PC-3 (cell line): ENCODE measurements around the gene SVOP. TPM values are rescaled to one million over a fixed set of nuclear protein-coding genes. Genes with fewer than 3 reads are reported as not detected.
A peak's percentile ranks its signal among the peaks of the same experiment; 100 is the strongest.

Experiments used
- ATAC-seq: fragments of 200-7000 bp; cut with Tn5 transposase; 2 replicates; pipeline ENCODE4 v1.9.1; 2020; ENCODE audit warnings: mild to moderate bottlenecking, moderate library complexity
- BruUV-seq: library from RNA; stranded (reverse); fragments of 400-500 nt; replicated peaks from 2 replicates; lab custom pipeline; 2021; lab: Mats Ljungman, UMichigan
- CTCF ChIA-PET: fragments of 300-600 bp; sonication (Branson Sonifier 250); formaldehyde crosslinking; loops from one replicate; lab custom pipeline; 2022; ENCODE audit warnings: antibody characterized with exemption; lab: Charles Lee
- POLR2A ChIA-PET: fragments of 300-600 bp; sonication (Branson Sonifier 250); formaldehyde crosslinking; loops from one replicate; lab custom pipeline; 2022; ENCODE audit warnings: antibody characterized with exemption; ENCODE audit not compliant: unreplicated experiment; lab: Charles Lee
- DNase-seq: peaks from one replicate; pipeline ENCODE4 v3.0.0-alpha.2; 2015
- H2AFZ ChIP-seq: fragments of 300-600 bp; sonication (generic); 2 replicates; pipeline ENCODE4 v1.6.0; 2016; ENCODE audit warnings: antibody characterized with exemption, low read length
- H3F3A ChIP-seq: fragments of 300-600 bp; sonication (generic); one replicate; pipeline ENCODE4 v1.6.0; 2017; ENCODE audit warnings: antibody characterized with exemption, low read length, control low read depth, mild to moderate bottlenecking; ENCODE audit not compliant: unreplicated experiment
- H3K27ac ChIP-seq: fragments of 300-600 bp; sonication (generic); 2 replicates; pipeline ENCODE4 v1.5.1; 2016; ENCODE audit warnings: mild to moderate bottlenecking, low read length
- H3K27me3 ChIP-seq: fragments of 300-600 bp; sonication (generic); 2 replicates; pipeline ENCODE4 v1.6.1; 2016; ENCODE audit warnings: low read length, mixed read lengths
- H3K36me3 ChIP-seq: fragments of 300-600 bp; sonication (generic); 2 replicates; pipeline ENCODE4 v1.6.1; 2016; ENCODE audit warnings: low read depth, mixed run types, low read length, mixed read lengths
- H3K4me1 ChIP-seq: fragments of 300-600 bp; sonication (generic); 2 replicates; pipeline ENCODE4 v1.5.1; 2016; ENCODE audit warnings: low read length; ENCODE audit not compliant: insufficient read depth
- H3K4me2 ChIP-seq: fragments of 300-600 bp; sonication (generic); 2 replicates; pipeline ENCODE4 v1.6.0; 2016; ENCODE audit warnings: low read length
- H3K4me3 ChIP-seq: fragments of 300-600 bp; sonication (generic); 2 replicates; pipeline ENCODE4 v1.5.1; 2016; ENCODE audit warnings: mild to moderate bottlenecking, low read length, mixed read lengths
- H3K79me2 ChIP-seq: fragments of 300-600 bp; sonication (generic); 2 replicates; pipeline ENCODE4 v1.6.1; 2017; ENCODE audit warnings: low read length, mixed read lengths
- H3K9ac ChIP-seq: fragments of 300-600 bp; sonication (generic); 2 replicates; pipeline ENCODE4 v1.6.0; 2016; ENCODE audit warnings: mild to moderate bottlenecking, low read length
- H3K9me2 ChIP-seq: fragments of 300-600 bp; sonication (generic); replicated peaks from 2 replicates; pipeline ENCODE4 v1.6.1; 2016; ENCODE audit warnings: mixed run types, low read length, mixed read lengths
- H3K9me3 ChIP-seq: fragments of 300-600 bp; sonication (generic); 2 replicates; pipeline ENCODE4 v1.6.1; 2016; ENCODE audit warnings: low read length, mixed read lengths
- H4K20me1 ChIP-seq: fragments of 300-600 bp; sonication (generic); 2 replicates; pipeline ENCODE4 v1.6.1; 2016; ENCODE audit warnings: low read length, mixed read lengths
- EZH2 ChIP-seq: fragments of 300-600 bp; sonication (generic); IDR thresholded peaks from one replicate; pipeline ENCODE4 v1.6.1; 2017; ENCODE audit warnings: antibody characterized with exemption, mild to moderate bottlenecking, low read length; ENCODE audit not compliant: unreplicated experiment
- EZH2phosphoT487 ChIP-seq: fragments of 300-600 bp; sonication (generic); IDR thresholded peaks from 2 replicates; pipeline ENCODE4 v1.6.1; 2018; ENCODE audit warnings: mild to moderate bottlenecking, antibody characterized with exemption, low read length, borderline replicate concordance
- intact Hi-C: fragments of 100-400 bp; cut with micrococcal nuclease; formaldehyde crosslinking; loops from 2 replicates; pipeline ENCODE4 v1.9.0; 2023
- total RNA-seq: library from RNA; depleted of rRNA; stranded (reverse); fragments of >200 nt; gene quantifications from 2 replicates; pipeline ENCODE4 v1.2.3, GENCODE V29; 2014
- TF ChIP-seq, protein P1 (sequence below): fragments of 300-600 bp; sonication (generic); conservative IDR thresholded peaks from 2 replicates; pipeline ENCODE4 v1.5.1; 2017; ENCODE audit warnings: antibody characterized with exemption, low read depth, mild to moderate bottlenecking, low read length

The SVOP gene
- total RNA-seq, 1 experiment from 2014 or later = not detected

DNA sequence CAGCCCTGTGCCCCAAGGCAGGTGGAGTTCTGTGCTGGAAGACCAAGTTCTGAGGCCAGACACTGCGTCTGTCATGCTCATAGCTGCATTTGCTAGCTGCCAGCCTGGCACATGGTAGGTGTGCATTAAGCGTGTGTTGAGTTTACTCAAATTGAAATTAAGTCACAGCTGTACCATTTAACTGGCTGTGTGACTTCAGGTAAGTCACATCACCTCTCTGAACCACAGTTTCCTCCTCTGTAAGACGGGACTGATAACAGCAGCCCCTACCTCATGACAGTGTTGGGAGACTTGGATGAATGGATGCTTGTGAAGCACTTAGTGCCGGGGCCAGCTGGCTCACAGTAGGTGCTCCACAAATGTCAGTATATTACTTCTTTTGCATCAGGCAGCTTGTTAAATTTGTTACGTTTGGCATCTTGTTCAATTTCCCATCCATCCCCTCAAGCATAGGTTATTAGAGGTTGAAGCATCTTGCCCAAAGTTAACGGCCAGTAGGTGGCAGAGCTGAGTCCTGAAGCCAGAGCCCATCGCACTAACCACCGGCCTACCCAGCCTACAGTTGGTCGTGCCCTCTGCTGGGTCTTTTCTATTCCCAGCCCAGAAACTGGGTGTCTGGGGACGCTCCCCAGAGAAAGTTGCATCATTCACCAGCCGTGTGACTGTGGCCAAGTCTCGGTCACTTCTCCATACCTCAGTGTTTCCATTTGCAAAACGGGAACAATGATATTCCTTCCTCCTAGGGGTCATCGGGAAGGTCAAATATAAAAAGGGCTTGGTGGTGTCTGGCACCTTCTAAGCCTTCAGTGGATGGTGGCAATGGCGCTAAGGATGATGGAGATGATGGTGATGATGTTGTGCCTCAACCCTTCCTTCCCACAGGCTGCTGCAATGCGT lies 136.5 kb downstream of the SVOP start:
- ATAC-seq = peak; percentile 71

DNA sequence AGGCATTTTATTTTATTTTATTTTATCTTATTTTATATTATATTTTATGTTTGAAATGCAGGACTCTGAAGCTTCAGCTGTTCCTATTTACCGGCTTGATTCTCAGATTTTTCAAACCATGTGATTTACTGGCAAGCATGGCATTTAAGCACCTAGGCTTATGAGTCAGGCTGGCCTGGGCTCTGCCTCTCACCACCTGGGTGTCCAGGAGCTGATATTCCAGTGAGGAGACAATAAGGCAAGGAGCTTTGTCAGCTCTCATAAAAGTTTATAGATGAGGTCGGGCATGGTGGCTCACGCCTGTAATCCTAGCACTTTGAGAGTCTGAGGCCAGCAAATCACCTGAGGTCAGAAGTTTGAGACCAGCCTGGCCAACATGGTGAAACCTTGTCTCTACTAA lies 138.9 kb downstream of the SVOP start:
- no peak overlapping the region for H2AFZ ChIP-seq
- no TSS peak for BruUV-seq

More for the DNA sequence above, 136.5 kb downstream of the SVOP start:
- H3K79me2 ChIP-seq = no peaks in the 10 kb centered on the region
- H3K9me2 ChIP-seq = no peaks in the 10 kb centered on the region
- H4K20me1 ChIP-seq = no peaks in the 10 kb centered on the region
- peak; percentile 76 for DNase-seq
- ChIA-PET POLR2A (no interaction called here), CTCF (interaction anchor here (1.1 kb wide), 1 partner anchor 66 kb away, joined by 3 read pairs; no protein-coding TSS in a partner anchor)
- H2AFZ ChIP-seq = no peak overlapping the region
- no peak overlapping the region for H3K4me2 ChIP-seq
- H3K27me3 ChIP-seq = 0 out of 2 replicates have a peak, but pooled peaks cover 12% of the 10 kb centered on the region
- BruUV-seq = no TSS peak
- no peak overlapping the region for H3K27ac ChIP-seq
- H3K4me3 ChIP-seq = no peak overlapping the region
- no peaks in the 10 kb centered on the region for H3K36me3 ChIP-seq
- H3K9me3 ChIP-seq = no peaks in the 10 kb centered on the region
- H3K4me1 ChIP-seq = no peaks in the 10 kb centered on the region
- no peak for TF ChIP-seq EZH2
- TF ChIP-seq, protein P1, sequence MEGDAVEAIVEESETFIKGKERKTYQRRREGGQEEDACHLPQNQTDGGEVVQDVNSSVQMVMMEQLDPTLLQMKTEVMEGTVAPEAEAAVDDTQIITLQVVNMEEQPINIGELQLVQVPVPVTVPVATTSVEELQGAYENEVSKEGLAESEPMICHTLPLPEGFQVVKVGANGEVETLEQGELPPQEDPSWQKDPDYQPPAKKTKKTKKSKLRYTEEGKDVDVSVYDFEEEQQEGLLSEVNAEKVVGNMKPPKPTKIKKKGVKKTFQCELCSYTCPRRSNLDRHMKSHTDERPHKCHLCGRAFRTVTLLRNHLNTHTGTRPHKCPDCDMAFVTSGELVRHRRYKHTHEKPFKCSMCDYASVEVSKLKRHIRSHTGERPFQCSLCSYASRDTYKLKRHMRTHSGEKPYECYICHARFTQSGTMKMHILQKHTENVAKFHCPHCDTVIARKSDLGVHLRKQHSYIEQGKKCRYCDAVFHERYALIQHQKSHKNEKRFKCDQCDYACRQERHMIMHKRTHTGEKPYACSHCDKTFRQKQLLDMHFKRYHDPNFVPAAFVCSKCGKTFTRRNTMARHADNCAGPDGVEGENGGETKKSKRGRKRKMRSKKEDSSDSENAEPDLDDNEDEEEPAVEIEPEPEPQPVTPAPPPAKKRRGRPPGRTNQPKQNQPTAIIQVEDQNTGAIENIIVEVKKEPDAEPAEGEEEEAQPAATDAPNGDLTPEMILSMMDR = peak; percentile 90
- H3K9ac ChIP-seq = no peak overlapping the region
- intact Hi-C loops = loop anchor here (1.0 kb wide), 1 partner anchor 209 kb away; the partner anchor contains the start of gene ALKBH2
- no peaks in the 10 kb centered on the region for H3F3A ChIP-seq

More for the DNA sequence above, 138.9 kb downstream of the SVOP start:
- CTCF ChIA-PET = no interaction called here
- H3K9me3 ChIP-seq = no peaks in the 10 kb centered on the region
- no peaks in the 10 kb centered on the region for H3K36me3 ChIP-seq
- no peaks in the 10 kb centered on the region for H4K20me1 ChIP-seq
- DNase-seq = peak; percentile 42
- intact Hi-C loops = no loop called here
- H3K27ac ChIP-seq = no peak overlapping the region
- no peaks in the 10 kb centered on the region for H3F3A ChIP-seq
- H3K27me3 ChIP-seq = 0 out of 2 replicates have a peak, but pooled peaks cover 14% of the 10 kb centered on the region
- no peak overlapping the region for H3K4me3 ChIP-seq
- no peaks in the 10 kb centered on the region for H3K9me2 ChIP-seq
- TF ChIP-seq EZH2 (no peak), EZH2phosphoT487 (no peak)
- TF ChIP-seq, protein P1 = no peak
- POLR2A ChIA-PET = no interaction called here
- no peak overlapping the region for H3K4me2 ChIP-seq
- H3K4me1 ChIP-seq = no peaks in the 10 kb centered on the region
- ATAC-seq = peak; percentile 78
- no peak overlapping the region for H3K9ac ChIP-seq
- no peaks in the 10 kb centered on the region for H3K79me2 ChIP-seq
